ENCODE data around the gene CRAMP1. TPM values are rescaled to one million over a fixed set of nuclear protein-coding genes. Genes with fewer than 3 reads are reported as not detected.

CRAMP1 gene, protein sequence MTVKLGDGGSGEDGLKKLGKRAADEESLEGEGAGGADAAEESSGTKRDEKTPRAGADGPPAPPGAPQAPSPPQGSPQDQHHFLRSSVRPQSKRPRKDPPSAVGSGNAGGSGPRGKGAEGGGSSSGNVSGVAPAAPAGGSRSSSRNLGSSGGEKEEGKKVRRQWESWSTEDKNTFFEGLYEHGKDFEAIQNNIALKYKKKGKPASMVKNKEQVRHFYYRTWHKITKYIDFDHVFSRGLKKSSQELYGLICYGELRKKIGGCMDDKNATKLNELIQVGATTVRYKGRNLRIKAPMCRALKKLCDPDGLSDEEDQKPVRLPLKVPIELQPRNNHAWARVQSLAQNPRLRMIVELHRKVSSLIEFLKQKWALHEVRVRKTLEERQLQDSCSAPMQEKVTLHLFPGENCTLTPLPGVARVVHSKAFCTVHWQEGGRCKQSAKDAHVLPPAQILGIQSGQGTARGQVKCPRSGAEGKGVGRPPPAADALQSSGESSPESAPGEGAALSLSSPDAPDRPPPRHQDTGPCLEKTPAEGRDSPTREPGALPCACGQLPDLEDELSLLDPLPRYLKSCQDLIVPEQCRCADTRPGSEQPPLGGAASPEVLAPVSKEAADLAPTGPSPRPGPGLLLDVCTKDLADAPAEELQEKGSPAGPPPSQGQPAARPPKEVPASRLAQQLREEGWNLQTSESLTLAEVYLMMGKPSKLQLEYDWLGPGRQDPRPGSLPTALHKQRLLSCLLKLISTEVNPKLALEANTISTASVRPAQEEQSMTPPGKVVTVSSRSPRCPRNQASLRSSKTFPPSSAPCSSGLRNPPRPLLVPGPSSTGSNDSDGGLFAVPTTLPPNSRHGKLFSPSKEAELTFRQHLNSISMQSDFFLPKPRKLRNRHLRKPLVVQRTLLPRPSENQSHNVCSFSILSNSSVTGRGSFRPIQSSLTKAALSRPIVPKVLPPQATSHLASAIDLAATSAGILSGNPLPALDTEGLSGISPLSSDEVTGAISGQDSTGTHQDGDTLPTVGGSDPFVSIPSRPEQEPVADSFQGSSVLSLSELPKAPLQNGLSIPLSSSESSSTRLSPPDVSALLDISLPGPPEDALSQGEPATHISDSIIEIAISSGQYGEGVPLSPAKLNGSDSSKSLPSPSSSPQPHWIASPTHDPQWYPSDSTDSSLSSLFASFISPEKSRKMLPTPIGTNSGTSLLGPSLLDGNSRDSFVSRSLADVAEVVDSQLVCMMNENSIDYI (N-terminal part only)
- total RNA-seq (2021; fragmentation: NEBNext Ultra II Directional; extraction: Animal tissue kit (Norgen Biotek cat#: 25700)) (23.2 and 26.2 TPM in 2 replicates), polyA plus RNA-seq (2011; rRNA removed) (19.2 and 31.0 TPM in 2 replicates), polyA minus RNA-seq (2011; rRNA and poly(A)+ RNA removed) (20.1 and 23.0 TPM in 2 replicates)
- polyA plus RNA-seq (2011; cell fraction: cytosol; rRNA removed) = 13.1 TPM
- 52.6 TPM for polyA plus RNA-seq (2011; cell fraction: nucleus; rRNA removed)
- 16.3 to 23.4 TPM (median 19.7 TPM) in 4 replicates for polyA plus RNA-seq (2012, experiment 1 of 2)
- polyA plus RNA-seq (2012, experiment 2 of 2) = 8.7 TPM
- 10.7 TPM for polyA plus RNA-seq (2013, experiment 1 of 2)
- polyA plus RNA-seq (2013, experiment 2 of 2) = 11.4 TPM
- polyA minus RNA-seq (2011; cell fraction: cytosol; rRNA and poly(A)+ RNA removed) = 13.2 TPM
- 18.7 TPM for polyA minus RNA-seq (2011; cell fraction: nucleus; rRNA and poly(A)+ RNA removed)
- long read RNA-seq, experiment 1, partial matches to known transcripts = 14 of 16 reads
- long read RNA-seq, experiment 1, other reads (novel, unspliced or antisense) = 2 of 16 reads
- long read RNA-seq, experiment 2 = 0 reads

DNA sequence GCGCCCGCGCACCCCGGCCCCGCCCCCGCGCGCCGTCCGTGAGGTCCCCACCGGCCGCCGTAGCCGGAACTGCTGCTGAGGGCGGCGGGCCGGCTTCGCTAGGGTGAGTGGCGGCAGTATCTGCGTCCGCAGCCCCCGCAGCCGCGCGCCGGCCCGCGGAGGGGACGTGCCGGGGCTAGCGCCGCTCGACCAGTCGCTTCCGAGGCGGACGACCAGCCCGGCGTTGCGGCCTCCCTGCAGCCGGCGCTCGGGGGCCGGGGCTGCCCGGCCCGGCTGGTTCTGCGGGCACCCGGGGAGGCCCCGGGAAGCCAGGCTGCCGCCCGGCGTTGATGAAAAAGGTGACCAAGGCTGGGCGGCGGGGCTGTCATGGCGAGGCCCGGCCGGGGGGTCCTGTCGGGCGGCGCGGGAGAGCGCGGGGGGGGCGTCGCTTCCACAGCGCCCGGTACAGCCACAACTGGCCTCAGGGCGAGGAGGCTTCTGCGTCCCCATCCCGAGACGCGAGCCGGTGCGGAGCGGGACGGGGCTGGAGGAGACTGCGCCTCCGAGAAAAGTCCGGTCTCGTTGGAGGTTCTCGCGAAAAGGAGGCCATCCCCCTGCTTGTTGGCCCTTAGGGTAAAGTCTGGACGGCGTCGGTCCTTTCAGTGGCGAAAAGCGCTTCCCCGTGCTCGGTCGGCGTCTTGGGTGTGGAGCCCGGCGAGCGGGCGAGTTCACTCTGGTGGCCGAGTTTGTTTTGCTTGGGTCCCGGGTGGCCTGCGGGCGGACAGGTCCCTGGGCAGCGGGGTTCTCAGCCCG lies at the start of gene CRAMP1:
CRAMP1 (plus strand) TSS at position 41 of the 792 bp plus-strand sequence. CDS start 2,280 bp downstream, outside the sequence.
- H2BK120ac ChIP-seq (replicated peaks; ENCODE audit: low read depth, low read length) = no peak within 1 kb of the TSS
- H3K4me1 ChIP-seq (replicated peaks in 1 of 4; ENCODE audit: control insufficient read depth in 3 of 4, insufficient read depth in 4 of 4, low read length in 3 of 4) = peaks cover 3 to 13% (median 9%) of the 10 kb centered on the region in 4 experiments; a peak in 5 of 7 replicates
- peaks cover 7 to 41% of the 10 kb centered on the region in 2 experiments for H3K79me2 ChIP-seq (ENCODE audit: control insufficient read depth in 1 of 2, insufficient read depth in 2 of 2, low read length in 2 of 2)
- TF ChIP-seq SUZ12 (IDR thresholded peaks at IDR 0.05; ENCODE audit: low read length) = 0 out of 2 replicates have a peak, but pooled peaks have one; percentile 14
- no peak for TF ChIP-seq SAP30 (IDR thresholded peaks at IDR 0.05; ENCODE audit: insufficient read depth, insufficient replicate concordance, low read length)

More for the DNA sequence above, at the start of gene CRAMP1:
- H3K79me1 ChIP-seq (ENCODE audit: low read depth, low read length) = peaks cover 6% of the 10 kb centered on the region
- H2AK5ac ChIP-seq (ENCODE audit: low read depth, low read length) = no peak within 1 kb of the TSS
- H3K4me2 ChIP-seq (ENCODE audit: insufficient read depth in 1 of 2, low read depth in 2 of 2, low read length in 2 of 2) = peak within 1 kb of the TSS; percentile 87 to 90
- no peak within 1 kb of the TSS for H2BK20ac ChIP-seq (ENCODE audit: low read length)
- H3K27me3 ChIP-seq (replicated peaks in 1 of 4; ENCODE audit: control insufficient read depth in 3 of 4, extremely low read depth in 1 of 4, insufficient read depth in 3 of 4, low read length in 3 of 4) = peaks cover 0 to 10% (median 8%) of the 10 kb centered on the region in 4 experiments; a peak in 5 of 7 replicates
- H3K23me2 ChIP-seq (ENCODE audit: low read depth, low read length) = peaks cover 20% of the 10 kb centered on the region
- WGBS, 2 experiments (ENCODE audit: extremely low coverage in 1 of 2, insufficient coverage in 1 of 2, insufficient read length in 1 of 2, insufficient replicate concordance in 2 of 2, low coverage in 1 of 2, low lambda C conversion rate in 2 of 2, missing lambda C conversion rate in 1 of 2) = 2% methylated on average over 72 of the region's 101 CpGs; no CpG with 5 or more reads in 1 of the 2 experiments
- no peak within 1 kb of the TSS for H3K23ac ChIP-seq (ENCODE audit: insufficient read length)
- peak within 1 kb of the TSS; percentile 67; the same call in 1 of the 2 replicates for H3K27ac ChIP-seq (ENCODE audit: low read depth, low read length)
- no peak for DNase-seq (ENCODE audit: low read depth in 1 of 2, low spot score in 2 of 2)
- peak within 1 kb of the TSS; percentile 95 for H2BK5ac ChIP-seq (ENCODE audit: low read depth, low read length)
- peak within 1 kb of the TSS; percentile 55; the same call in 1 of the 2 replicates for H2AFZ ChIP-seq (ENCODE audit: low read length)
- H4K20me1 ChIP-seq (replicated peaks in 1 of 2; ENCODE audit: control insufficient read depth in 1 of 2, insufficient read depth in 2 of 2, low read length in 2 of 2) = peaks cover 7 to 10% of the 10 kb centered on the region in 2 experiments
- H3K56ac ChIP-seq (replicated peaks; ENCODE audit: insufficient read length, low read depth, low read length) = no peak within 1 kb of the TSS
- H2BK12ac ChIP-seq (ENCODE audit: low read depth, low read length) = 0 out of 2 replicates have a peak within 1 kb of the TSS, but pooled peaks have one; percentile 90
- no peak within 1 kb of the TSS for H3K14ac ChIP-seq (ENCODE audit: insufficient read length)
- no peaks in the 10 kb centered on the region for H3K9me3 ChIP-seq (ENCODE audit: insufficient read depth in 2 of 2, low read depth in 1 of 2, low read length in 1 of 2)
- H3K4ac ChIP-seq (replicated peaks; ENCODE audit: insufficient read length, low read depth, low read length) = peak within 1 kb of the TSS; percentile 69
- peak within 1 kb of the TSS; percentile 65 to 86 (median 76) for H3K4me3 ChIP-seq (ENCODE audit: extremely low read depth in 1 of 4, insufficient read depth in 2 of 4, low read depth in 3 of 4, low read length in 4 of 4)
- peaks cover 0 to 9% (median 0%) of the 10 kb centered on the region in 4 experiments; a peak in 4 of 8 replicates for H3K36me3 ChIP-seq (ENCODE audit: control insufficient read depth in 2 of 4, insufficient read depth in 4 of 4, low read length in 3 of 4)
- H4K5ac ChIP-seq (ENCODE audit: insufficient read length, low read depth, low read length) = peak within 1 kb of the TSS; percentile 74
- peak within 1 kb of the TSS; percentile 49 to 78 (median 61) for H3K9ac ChIP-seq (replicated peaks in 1 of 4; ENCODE audit: extremely low read depth in 1 of 4, low read depth in 3 of 4, low read length in 3 of 4)
- peak within 1 kb of the TSS; percentile 74 for H4K91ac ChIP-seq (replicated peaks; ENCODE audit: insufficient read length, low read length)
- POLR2A ChIA-PET (ENCODE audit: partially characterized antibody) = interaction anchor here (0.6 kb wide), 1 partner anchor 98 kb away, joined by 4 read pairs; no protein-coding TSS in a partner anchor
- H3K18ac ChIP-seq (ENCODE audit: extremely low read depth, low read length) = peak within 1 kb of the TSS; percentile 83
- no peak within 1 kb of the TSS for H2BK15ac ChIP-seq (ENCODE audit: low read length)
- H4K8ac ChIP-seq (ENCODE audit: extremely low read depth, insufficient read depth, low read length) = peak within 1 kb of the TSS; percentile 94
- CTCF ChIA-PET (ENCODE audit: partially characterized antibody) = interaction anchor here (0.6 kb wide), 1 partner anchor 310 kb away, joined by 3 read pairs; no protein-coding TSS in a partner anchor
- FAIRE-seq = no peak
